HCT116 (cell line): ENCODE data around the gene RBM47. TPM values are rescaled to one million over a fixed set of nuclear protein-coding genes. Genes with fewer than 3 reads are reported as not detected.

ENCODE experiments used
- ATAC-seq: fragments of 200-7000 bp; cut with Tn5 transposase; 2 replicates; pipeline ENCODE4 v1.9.1; 2020; ENCODE audit warnings: mild to moderate bottlenecking, moderate library complexity
- BruUV-seq: library from RNA; stranded (reverse); fragments of 400-500 nt; replicated peaks from 2 replicates; lab custom pipeline; 2021; lab: Mats Ljungman, UMichigan
- CTCF ChIA-PET: fragments of 300-600 bp; sonication (Branson Sonifier 250); formaldehyde crosslinking; loops from one replicate; lab custom pipeline; 2021; ENCODE audit warnings: antibody characterized with exemption; lab: Charles Lee
- POLR2A ChIA-PET: fragments of 300-600, 350-600 bp; sonication (Branson Sonifier 250); formaldehyde crosslinking; loops from one replicate; lab custom pipeline; 2021; ENCODE audit warnings: antibody characterized with exemption; lab: Charles Lee
- RAD21 ChIA-PET, 2 experiments: fragments of 300-600 bp; sonication (Branson Sonifier 250); formaldehyde crosslinking; loops; one replicate each; lab custom pipeline; 2023; ENCODE audit warnings: low total read pairs in 2 of 2; ENCODE audit not compliant: uncharacterized antibody in 2 of 2, unreplicated experiment in 2 of 2, low non-redundant PET in 1 of 2; lab: Charles Lee
- DNase-seq: peaks from one replicate; pipeline ENCODE4 v3.0.0-alpha.2; 2010; ENCODE audit warnings: low read depth, low spot score
- H2AFZ ChIP-seq: fragments of 200-600 bp; shearing (Covaris generic), sonication (generic); 2 replicates; pipeline ENCODE4 v1.6.1; 2017; ENCODE audit warnings: low read depth, mixed run types, mixed read lengths, antibody characterized with exemption, low read length; ENCODE audit not compliant: poor library complexity, severe bottlenecking
- H3K27ac ChIP-seq: 2 replicates; pipeline ENCODE4 v1.5.1; 2012; ENCODE audit warnings: low read depth, low read length
- H3K27me3 ChIP-seq: fragments of 200-600 bp; sonication (generic); 2 replicates; pipeline ENCODE4 v1.6.1; 2016; ENCODE audit warnings: mixed run types, low read length, mixed read lengths; ENCODE audit not compliant: insufficient read depth
- H3K36me3 ChIP-seq, 2 experiments: fragments of 200-500 bp in 1 of 2; fragments of 200-600 bp in 1 of 2; sonication (Bioruptor generic) in 1 of 2; sonication (generic) in 1 of 2; 2 replicates each; pipeline versions ENCODE4 v1.5.1 to v1.6.1; 2014 to 2016; ENCODE audit warnings: low read length in 2 of 2, inconsistent platforms in 1 of 2, mixed read lengths in 1 of 2, mixed run types in 1 of 2; ENCODE audit not compliant: insufficient read depth in 2 of 2, control insufficient read depth in 1 of 2
- H3K4me1 ChIP-seq, 2 experiments: fragments of 200-600 bp in 1 of 2; sonication (generic) in 1 of 2; 2 replicates each; pipeline versions ENCODE4 v1.5.1 to v1.6.1; 2012 to 2017; ENCODE audit warnings: low read length in 2 of 2, inconsistent platforms in 1 of 2, mild to moderate bottlenecking in 1 of 2, mixed read lengths in 1 of 2, mixed run types in 1 of 2, moderate library complexity in 1 of 2; ENCODE audit not compliant: insufficient read depth in 2 of 2, control insufficient read depth in 1 of 2
- H3K4me2 ChIP-seq: fragments of 200-600 bp; sonication (generic); 2 replicates; pipeline ENCODE4 v1.6.1; 2017; ENCODE audit warnings: mixed run types, low read length, mixed read lengths
- H3K4me3 ChIP-seq, 2 experiments: fragments of 200-600 bp in 1 of 2; sonication (generic) in 1 of 2; replicated peaks in 1 of 2; 2 replicates each; pipeline ENCODE4 v1.5.1; 2011 to 2016; ENCODE audit warnings: low read length in 2 of 2, control low read depth in 1 of 2, low read depth in 1 of 2, mild to moderate bottlenecking in 1 of 2, mixed read lengths in 1 of 2, mixed run types in 1 of 2
- H3K79me2 ChIP-seq: fragments of 200-600 bp; sonication (generic); 2 replicates; pipeline ENCODE4 v1.6.1; 2017; ENCODE audit warnings: mild to moderate bottlenecking, mixed run types, low read length, moderate library complexity, mixed read lengths; ENCODE audit not compliant: insufficient read depth
- H3K9ac ChIP-seq: fragments of 200-600 bp; sonication (generic); 2 replicates; pipeline ENCODE4 v1.6.1; 2016; ENCODE audit warnings: low read length, mixed read lengths
- H3K9me2 ChIP-seq: fragments of 200-600 bp; sonication (generic), shearing (Covaris generic); 2 replicates; pipeline ENCODE4 v1.6.1; 2017; ENCODE audit warnings: mixed run types, mild to moderate bottlenecking, moderate library complexity; ENCODE audit not compliant: insufficient read depth
- H3K9me3 ChIP-seq, 2 experiments: fragments of 200-500 bp in 1 of 2; fragments of 200-600 bp in 1 of 2; sonication (Bioruptor generic) in 1 of 2; sonication (generic) in 1 of 2; 2 replicates each; pipeline ENCODE4 v1.6.1; 2014 to 2017; ENCODE audit warnings: low read length in 2 of 2, mixed read lengths in 2 of 2, inconsistent platforms in 1 of 2, low read depth in 1 of 2, mild to moderate bottlenecking in 1 of 2, mixed run types in 1 of 2, moderate library complexity in 1 of 2; ENCODE audit not compliant: control insufficient read depth in 1 of 2, insufficient read depth in 1 of 2
- H4K20me1 ChIP-seq: fragments of 200-600 bp; sonication (generic), shearing (Covaris generic); 2 replicates; pipeline ENCODE4 v1.6.1; 2017; ENCODE audit warnings: mixed run types, mild to moderate bottlenecking, moderate library complexity; ENCODE audit not compliant: insufficient read depth
- ATF3 ChIP-seq: IDR thresholded peaks from 2 replicates; pipeline ENCODE4 v1.6.1; 2012
- CTCF ChIP-seq, 3 experiments: fragments of 200-600 bp in 1 of 3; sonication (generic) in 1 of 3; IDR thresholded peaks in 2 of 3; conservative IDR thresholded peaks in 1 of 3; 2 replicates each; pipeline ENCODE4 v1.5.1; 2012 to 2017; ENCODE audit warnings: low read depth in 2 of 3, low read length in 2 of 3, antibody characterized with exemption in 1 of 3, borderline replicate concordance in 1 of 3, control low read depth in 1 of 3, mild to moderate bottlenecking in 1 of 3, mixed read lengths in 1 of 3, mixed run types in 1 of 3, moderate library complexity in 1 of 3; ENCODE audit not compliant: insufficient read depth in 1 of 3
- EGR1 ChIP-seq: IDR thresholded peaks from 2 replicates; pipeline ENCODE4 v1.6.1; 2012; ENCODE audit warnings: low read depth
- ELF1 ChIP-seq: IDR thresholded peaks from 2 replicates; pipeline ENCODE4 v1.6.1; 2012; ENCODE audit warnings: low read depth, borderline replicate concordance
- EZH2 ChIP-seq: fragments of 200-600 bp; sonication (generic); IDR thresholded peaks from 2 replicates; pipeline ENCODE4 v1.6.1; 2017; ENCODE audit warnings: antibody characterized with exemption, mixed run types
- FOSL1 ChIP-seq: IDR thresholded peaks from 2 replicates; pipeline ENCODE4 v1.6.1; 2012; ENCODE audit warnings: low read depth
- POLR2A ChIP-seq: IDR thresholded peaks from 2 replicates; pipeline ENCODE4 v1.7.0; 2011; ENCODE audit warnings: borderline replicate concordance; ENCODE audit not compliant: insufficient read depth, insufficient read length; ENCODE audit errors: extremely low read depth
- RAD21 ChIP-seq: IDR thresholded peaks from 2 replicates; pipeline ENCODE4 v1.6.1; 2012; ENCODE audit warnings: low read depth, mild to moderate bottlenecking
- SRF ChIP-seq: IDR thresholded peaks from 2 replicates; pipeline ENCODE4 v1.6.1; 2012; ENCODE audit warnings: low read depth
- TCF7L2 ChIP-seq: IDR thresholded peaks from 2 replicates; pipeline ENCODE4 v1.7.0; 2011; ENCODE audit warnings: borderline replicate concordance, inconsistent platforms; ENCODE audit not compliant: insufficient read depth, insufficient read length; ENCODE audit errors: extremely low read depth
- ZBTB33 ChIP-seq: IDR thresholded peaks from 2 replicates; pipeline ENCODE4 v1.6.1; 2011; ENCODE audit warnings: mild to moderate bottlenecking, low read length, moderate library complexity; ENCODE audit not compliant: insufficient replicate concordance; ENCODE audit errors: extremely low read depth
- ZFX ChIP-seq: fragments of 450-650 bp; IDR thresholded peaks from 2 replicates; pipeline ENCODE4 v1.6.1; 2017
- intact Hi-C: fragments of 100-400 bp; cut with micrococcal nuclease; formaldehyde crosslinking; loops from 2 replicates; pipeline ENCODE4 v1.10.0; 2022
- total RNA-seq: library from RNA; stranded (reverse); gene quantifications from one replicate; pipeline ENCODE4 v1.2.1, GENCODE V29; 2021; ENCODE audit not compliant: unreplicated experiment

RBM47 gene
- total RNA-seq, 1 experiment from 2014 or later = 22.2 TPM

GRCh38 chr4:40484346-40485090 is 145.1 kb downstream of the RBM47 start:
- ATAC-seq (no peak), DNase-seq (no peak)
- TF ChIP-seq ELF1 = no peak
- no peak for TF ChIP-seq SRF
- TF ChIP-seq ZFX = no peak
- TF ChIP-seq CTCF (IDR thresholded peaks at IDR 0.05 in 2 of 3, conservative IDR thresholded peaks at IDR 0.05 in 1 of 3; ENCODE audit: borderline replicate concordance in 1 of 3, insufficient read depth in 1 of 3, low read depth in 2 of 3, low read length in 2 of 3) = no peak
- TF ChIP-seq ATF3 = no peak
- no peak for TF ChIP-seq POLR2A
- no peak for TF ChIP-seq EZH2
- TF ChIP-seq ZBTB33 = no peak
- TF ChIP-seq RAD21 = no peak
- no peak for TF ChIP-seq FOSL1
- no peak for TF ChIP-seq EGR1
- TF ChIP-seq TCF7L2 = no peak
- Histone ChIP-seq H4K20me1 (no peaks in the 10 kb centered on the region), H3K9ac (no peak overlapping the region), H3K9me2 (no peaks in the 10 kb centered on the region), H3K27ac (no peak overlapping the region), H3K4me1 (peaks cover 0 to 6% of the 10 kb centered on the region in 2 experiments; a peak in 1 of 4 replicates), H3K4me2 (no peak overlapping the region), H2AFZ (no peak overlapping the region), H3K4me3 (no peak overlapping the region), H3K36me3 (no peaks in the 10 kb centered on the region), H3K27me3 (no peaks in the 10 kb centered on the region), H3K9me3 (no peaks in the 10 kb centered on the region), H3K79me2 (no peaks in the 10 kb centered on the region)
- no TSS peak for BruUV-seq
- ChIA-PET CTCF (no interaction called here), RAD21 (no interaction called here), POLR2A (no interaction called here)
- intact Hi-C loops = no loop called here
